SK-N-SH (cell line): Measurements from ENCODE around the gene MPDZ. TPM values are rescaled to one million over a fixed set of nuclear protein-coding genes. Genes with fewer than 3 reads are reported as not detected.

Experiments
- CTCF ChIA-PET: fragments of 300-600, 350-600 bp; formaldehyde crosslinking; extraction: SDS; loops from one replicate; lab custom pipeline; 2021; lab: Yijun Ruan, JAX
- POLR2A ChIA-PET: fragments of 350-600 bp; sonication (Branson Sonifier 250); formaldehyde crosslinking; extraction: SDS; loops from one replicate; lab custom pipeline; 2020; ENCODE audit warnings: antibody characterized with exemption, inconsistent platforms; lab: Yijun Ruan, JAX
- DNase-seq: peaks from one replicate; pipeline ENCODE4 v3.0.0; 2012
- H2AFZ ChIP-seq: fragments of 200-600 bp; sonication (generic); 2 replicates; pipeline ENCODE4 v1.8.1; 2016; ENCODE audit warnings: antibody characterized with exemption, mild to moderate bottlenecking, low read depth
- H3F3A ChIP-seq: fragments of 200-600 bp; sonication (generic); replicated peaks from 2 replicates; pipeline ENCODE3; 2016; ENCODE audit warnings: antibody characterized with exemption, mild to moderate bottlenecking; ENCODE audit not compliant: insufficient read depth
- H3K27ac ChIP-seq, 2 experiments: fragments of 200-500 bp in 1 of 2; fragments of 200-600 bp in 1 of 2; sonication (Bioruptor generic) in 1 of 2; sonication (generic), shearing (Covaris generic) in 1 of 2; 2 replicates each; pipeline versions ENCODE4 v1.5.1 to v1.6.1; 2014 to 2016; ENCODE audit warnings: low read depth in 2 of 2, inconsistent platforms in 1 of 2, low read length in 1 of 2, mild to moderate bottlenecking in 1 of 2, mixed read lengths in 1 of 2
- H3K27me3 ChIP-seq: fragments of 200-600 bp; sonication (generic), shearing (Covaris generic); 2 replicates; pipeline ENCODE4 v1.6.1; 2016; ENCODE audit warnings: mixed run types; ENCODE audit not compliant: insufficient read depth
- H3K36me3 ChIP-seq, 2 experiments: fragments of 200-500 bp in 1 of 2; fragments of 200-600 bp in 1 of 2; sonication (Bioruptor generic) in 1 of 2; sonication (generic) in 1 of 2; replicated peaks in 1 of 2; 2 replicates each; pipeline versions ENCODE3 to v1.5.1; 2014 to 2016; ENCODE audit warnings: low read length in 1 of 2, mild to moderate bottlenecking in 1 of 2; ENCODE audit not compliant: insufficient read depth in 2 of 2, control insufficient read depth in 1 of 2
- H3K4me1 ChIP-seq, 2 experiments: fragments of 200-500 bp in 1 of 2; fragments of 200-600 bp in 1 of 2; sonication (Bioruptor generic) in 1 of 2; sonication (generic), shearing (Covaris generic) in 1 of 2; 2 replicates each; pipeline versions ENCODE4 v1.5.1 to v1.6.1; 2014 to 2016; ENCODE audit warnings: low read depth in 1 of 2, low read length in 1 of 2, mixed run types in 1 of 2; ENCODE audit not compliant: insufficient read depth in 2 of 2, control insufficient read depth in 1 of 2
- H3K4me2 ChIP-seq: fragments of 200-600 bp; sonication (generic), shearing (Covaris generic); 2 replicates; pipeline ENCODE4 v1.6.1; 2017; ENCODE audit warnings: mixed run types
- H3K4me3 ChIP-seq, 2 experiments: fragments of 200-500 bp in 1 of 2; fragments of 200-600 bp in 1 of 2; sonication (Bioruptor generic) in 1 of 2; sonication (generic), shearing (Covaris generic) in 1 of 2; 2 replicates each; pipeline versions ENCODE4 v1.5.1 to v1.8.1; 2014 to 2016; ENCODE audit warnings: low read depth in 2 of 2, inconsistent platforms in 1 of 2, low read length in 1 of 2, mild to moderate bottlenecking in 1 of 2, mixed read lengths in 1 of 2, moderate library complexity in 1 of 2
- H3K79me2 ChIP-seq: fragments of 200-600 bp; sonication (generic); 2 replicates; pipeline ENCODE4 v1.8.1; 2017; ENCODE audit warnings: mild to moderate bottlenecking; ENCODE audit not compliant: insufficient read depth
- H3K9ac ChIP-seq: fragments of 200-600 bp; sonication (generic); 2 replicates; pipeline ENCODE4 v1.6.1; 2017; ENCODE audit warnings: mixed run types
- H3K9me2 ChIP-seq: fragments of 200-600 bp; sonication (generic); 2 replicates; pipeline ENCODE4 v1.6.1; 2017; ENCODE audit warnings: mixed run types
- H3K9me3 ChIP-seq: fragments of 200-600 bp; sonication (generic); 2 replicates; pipeline ENCODE4 v1.6.1; 2017; ENCODE audit warnings: mixed run types, mild to moderate bottlenecking, moderate library complexity
- H4K20me1 ChIP-seq: fragments of 200-600 bp; sonication (generic); 2 replicates; pipeline ENCODE4 v1.6.1; 2017; ENCODE audit warnings: mild to moderate bottlenecking, mixed run types; ENCODE audit not compliant: insufficient read depth
- CTCF ChIP-seq: fragments of 200-600 bp; sonication (generic); IDR thresholded peaks from 2 replicates; pipeline ENCODE4 v1.6.1; 2017; ENCODE audit warnings: antibody characterized with exemption, mild to moderate bottlenecking, moderate library complexity
- EZH2phosphoT487 ChIP-seq: fragments of 200-600 bp; sonication (generic); IDR thresholded peaks from 2 replicates; pipeline ENCODE4 v1.6.1; 2017; ENCODE audit warnings: low read depth, mixed run types, mild to moderate bottlenecking, antibody characterized with exemption, moderate library complexity, borderline replicate concordance
- FOXM1 ChIP-seq: IDR thresholded peaks from 2 replicates; pipeline ENCODE4 v1.4.0; 2012; ENCODE audit warnings: low read depth, mild to moderate bottlenecking
- MEF2A ChIP-seq: IDR thresholded peaks from 2 replicates; pipeline ENCODE4 v1.4.0; 2012; ENCODE audit warnings: low read depth, borderline replicate concordance
- POLR2AphosphoS5 ChIP-seq: IDR thresholded peaks from 2 replicates; pipeline ENCODE4 v1.6.1; 2012; ENCODE audit warnings: low read depth, low read length
- RAD21 ChIP-seq: IDR thresholded peaks from 2 replicates; pipeline ENCODE4 v1.6.1; 2012; ENCODE audit warnings: mild to moderate bottlenecking, low read length
- TCF12 ChIP-seq: IDR thresholded peaks from 2 replicates; pipeline ENCODE4 v1.4.0; 2012
- TEAD4 ChIP-seq: IDR thresholded peaks from 2 replicates; pipeline ENCODE4 v1.4.0; 2012; ENCODE audit warnings: mild to moderate bottlenecking, borderline replicate concordance; ENCODE audit not compliant: insufficient read depth
- WGBS: methylation state at CpG from one replicate; pipeline ENCODE4 v1.1.6; 2017; ENCODE audit warnings: low lambda C conversion rate; 5-methylcytosine and 5-hydroxymethylcytosine counted together
- polyA plus RNA-seq, 3 experiments: library from polyadenylated mRNA; depleted of rRNA; stranded (reverse); fragments of >200 nt; gene quantifications; 2 replicates each; pipeline ENCODE4 v1.2.3, GENCODE V29; 2012
- TF ChIP-seq, protein P1 (sequence below): IDR thresholded peaks from 2 replicates; pipeline ENCODE4 v1.4.0; 2012; ENCODE audit warnings: low read depth, borderline replicate concordance

The MPDZ gene
- polyA plus RNA-seq, 1 of the 3 experiments (the other 2 are of a cell fraction) = 20.5 TPM

GRCh38 chr9:13322828-13323550 lies 43.5 kb upstream of the MPDZ start:
- no peaks in the 10 kb centered on the region for H3K27me3 ChIP-seq
- H3K9me2 ChIP-seq = no peaks in the 10 kb centered on the region; the same call in 1 of the 2 replicates
- POLR2A ChIA-PET = no interaction called here
- no peaks in the 10 kb centered on the region for H3K9me3 ChIP-seq
- DNase-seq = no peak
- H3K27ac ChIP-seq = no peak overlapping the region
- H2AFZ ChIP-seq = no peak overlapping the region
- no peaks in the 10 kb centered on the region for H3K36me3 ChIP-seq
- H3K9ac ChIP-seq = no peak overlapping the region
- H3K4me2 ChIP-seq = no peak overlapping the region
- WGBS = 89% methylated on average over 29 of the region's 29 CpGs
- H3K4me1 ChIP-seq = no peaks in the 10 kb centered on the region
- no peaks in the 10 kb centered on the region for H4K20me1 ChIP-seq
- no peaks in the 10 kb centered on the region for H3F3A ChIP-seq
- H3K79me2 ChIP-seq = no peaks in the 10 kb centered on the region
- H3K4me3 ChIP-seq = no peak overlapping the region
- no peak for TF ChIP-seq TCF12
- TF ChIP-seq, protein P1, sequence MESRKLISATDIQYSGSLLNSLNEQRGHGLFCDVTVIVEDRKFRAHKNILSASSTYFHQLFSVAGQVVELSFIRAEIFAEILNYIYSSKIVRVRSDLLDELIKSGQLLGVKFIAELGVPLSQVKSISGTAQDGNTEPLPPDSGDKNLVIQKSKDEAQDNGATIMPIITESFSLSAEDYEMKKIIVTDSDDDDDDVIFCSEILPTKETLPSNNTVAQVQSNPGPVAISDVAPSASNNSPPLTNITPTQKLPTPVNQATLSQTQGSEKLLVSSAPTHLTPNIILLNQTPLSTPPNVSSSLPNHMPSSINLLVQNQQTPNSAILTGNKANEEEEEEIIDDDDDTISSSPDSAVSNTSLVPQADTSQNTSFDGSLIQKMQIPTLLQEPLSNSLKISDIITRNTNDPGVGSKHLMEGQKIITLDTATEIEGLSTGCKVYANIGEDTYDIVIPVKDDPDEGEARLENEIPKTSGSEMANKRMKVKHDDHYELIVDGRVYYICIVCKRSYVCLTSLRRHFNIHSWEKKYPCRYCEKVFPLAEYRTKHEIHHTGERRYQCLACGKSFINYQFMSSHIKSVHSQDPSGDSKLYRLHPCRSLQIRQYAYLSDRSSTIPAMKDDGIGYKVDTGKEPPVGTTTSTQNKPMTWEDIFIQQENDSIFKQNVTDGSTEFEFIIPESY = no peak
- no peak for TF ChIP-seq CTCF
- no peak for TF ChIP-seq FOXM1
- no peak for TF ChIP-seq EZH2phosphoT487
- CTCF ChIA-PET = no interaction called here

- no peaks in the 10 kb centered on the region for H3K27me3 ChIP-seq
- CTCF ChIA-PET = interaction anchor here (1.3 kb wide), 1 partner anchor 26 kb away, joined by 3 read pairs; no protein-coding TSS in a partner anchor
- H3K79me2 ChIP-seq = no peaks in the 10 kb centered on the region
- no peaks in the 10 kb centered on the region for H3K36me3 ChIP-seq
- H3K4me3 ChIP-seq = no peak overlapping the region
- POLR2A ChIA-PET = no interaction called here
- TF ChIP-seq MEF2A = no peak
- TF ChIP-seq POLR2AphosphoS5 = no peak
- no peak for TF ChIP-seq RAD21
- no peak for TF ChIP-seq TEAD4
- TF ChIP-seq, all 33 proteins: peak for 0
- Histone ChIP-seq H3K9me3 (no peaks in the 10 kb centered on the region), H3F3A (no peaks in the 10 kb centered on the region), H3K27ac (no peak overlapping the region), H3K4me2 (no peak overlapping the region), H3K9ac (no peak overlapping the region), H2AFZ (no peak overlapping the region), H4K20me1 (no peaks in the 10 kb centered on the region), H3K9me2 (no peaks in the 10 kb centered on the region), H3K4me1 (no peaks in the 10 kb centered on the region)
- DNase-seq = no peak
- 52% methylated on average over 4 of the region's 4 CpGs for WGBS
Observed at GRCh38 chr9:13318027-13318426, 38.5 kb upstream of the MPDZ start.
